Left ventricle myocardium inferior (tissue), 1 donor: ENCODE results near the gene EGF. TPM values are rescaled to one million over a fixed set of nuclear protein-coding genes. Genes with fewer than 3 reads are reported as not detected.

ENCODE experiments used
- DNase-seq: peaks from one replicate; pipeline ENCODE4 v3.0.0-alpha.2; 2020
- H3K27ac ChIP-seq: fragments of 200-600 bp; replicated peaks from 2 replicates; pipeline ENCODE4 v1.8.0; 2021
- H3K27me3 ChIP-seq: fragments of 200-600 bp; 2 replicates; pipeline ENCODE4 v1.8.0; 2021; ENCODE audit warnings: low read depth
- H3K36me3 ChIP-seq: fragments of 200-600 bp; 2 replicates; pipeline ENCODE4 v1.8.0; 2021
- H3K4me1 ChIP-seq: fragments of 200-600 bp; 2 replicates; pipeline ENCODE4 v1.8.0; 2021
- H3K4me3 ChIP-seq: fragments of 200-600 bp; 2 replicates; pipeline ENCODE4 v1.8.0; 2021; ENCODE audit warnings: mild to moderate bottlenecking, moderate library complexity
- H3K9me3 ChIP-seq: fragments of 200-600 bp; replicated peaks from 2 replicates; pipeline ENCODE4 v1.8.0; 2021
- CTCF ChIP-seq: fragments of 200-600 bp; IDR thresholded peaks from 2 replicates; pipeline ENCODE4 v1.8.0; 2021; ENCODE audit warnings: antibody characterized with exemption, mild to moderate bottlenecking, borderline replicate concordance
- intact Hi-C: fragments of 100-400 bp; cut with micrococcal nuclease; formaldehyde crosslinking; loops from one replicate; pipeline ENCODE4 v1.11.0; 2022
- long read RNA-seq: library from polyadenylated mRNA; unstranded; transcript quantifications from one replicate; pipeline ENCODE4 v2.0.0, GENCODE V29; 2021
- total RNA-seq: library from RNA; stranded (reverse); fragmentation: NEBNext Ultra II Directional; extraction: Animal tissue kit (Norgen Biotek cat#: 25700); gene quantifications from one replicate; pipeline ENCODE4 v1.2.1, GENCODE V29; 2021
- donor health status: DM: no; HTN: yes; CAD: no; lungs with severe emphysema.

The EGF gene
- total RNA-seq, result 13.0 TPM
- long read RNA-seq, result 0 reads

- Histone ChIP-seq H3K27me3 (no peaks in the 10 kb centered on the region), H3K4me1 (peaks cover 17% of the 10 kb centered on the region), H3K4me3 (peak within 1 kb of the TSS; percentile 62), H3K9me3 (no peaks in the 10 kb centered on the region), H3K27ac (peak within 1 kb of the TSS; percentile 77), H3K36me3 (no peaks in the 10 kb centered on the region)
- TF ChIP-seq CTCF, result no peak
- intact Hi-C loops, result no loop called here
- no peak for DNase-seq
These were observed at the start of gene EGF for GRCh38 chr4:109912706-109913595. TSS of gene EGF (plus strand) at chr4:109912883. CDS start at chr4:109913336, 453 bp downstream.

GRCh38 chr4:109864134-109864533, 48.5 kb upstream of the EGF start:
- DNase-seq, result no peak
- no peak for TF ChIP-seq CTCF
- H3K9me3 ChIP-seq, result peaks cover 24% of the 10 kb centered on the region
- intact Hi-C loops, result no loop called here
- H3K4me3 ChIP-seq, result no peak overlapping the region
- no peaks in the 10 kb centered on the region for H3K36me3 ChIP-seq
- H3K27ac ChIP-seq, result no peak overlapping the region
- H3K4me1 ChIP-seq, result no peaks in the 10 kb centered on the region
- no peaks in the 10 kb centered on the region for H3K27me3 ChIP-seq

DNA sequence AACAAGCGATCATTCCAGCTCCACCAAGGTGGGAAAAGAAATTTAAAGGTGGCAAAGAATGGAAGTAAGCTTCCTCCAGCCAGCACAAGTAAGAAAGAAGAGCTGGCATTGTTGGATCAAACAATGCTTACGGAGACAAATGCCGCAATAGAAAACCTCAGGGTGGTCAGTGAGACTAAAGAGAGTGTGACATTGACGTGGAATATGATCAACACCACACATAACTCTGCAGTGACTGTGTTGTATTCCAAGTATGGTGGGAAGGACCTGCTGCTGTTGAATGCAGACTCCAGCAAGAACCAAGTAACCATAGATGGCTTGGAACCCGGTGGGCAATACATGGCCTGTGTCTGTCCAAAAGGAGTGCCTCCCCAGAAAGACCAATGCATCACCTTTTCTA, 42.6 kb upstream of the EGF start:
- Histone ChIP-seq H3K36me3 (no peaks in the 10 kb centered on the region), H3K9me3 (no peaks in the 10 kb centered on the region), H3K27ac (no peak overlapping the region), H3K4me1 (no peaks in the 10 kb centered on the region), H3K4me3 (no peak overlapping the region), H3K27me3 (no peaks in the 10 kb centered on the region)
- DNase-seq, result no peak
- TF ChIP-seq CTCF, result no peak
- intact Hi-C loops, result no loop called here

DNA sequence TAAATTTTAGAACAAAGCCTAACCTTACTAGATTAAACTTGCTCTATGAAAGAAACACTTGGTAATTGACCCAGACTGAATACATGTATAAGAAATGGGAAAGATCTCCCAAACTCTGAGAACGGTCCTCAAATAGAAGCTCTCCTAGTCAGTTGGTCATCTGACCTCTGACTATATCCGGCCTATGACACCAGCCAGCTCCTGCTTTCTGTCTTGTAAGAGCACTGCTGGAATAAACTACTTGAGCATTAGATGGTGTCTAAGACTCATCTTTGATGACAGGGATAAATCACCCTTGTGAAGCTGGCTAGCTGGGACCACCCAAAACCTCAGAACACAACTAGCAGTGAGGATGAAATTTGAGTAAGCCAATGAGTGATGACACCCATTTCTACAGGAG, 40.6 kb upstream of the EGF start:
- no peak for DNase-seq
- H3K9me3 ChIP-seq, result no peaks in the 10 kb centered on the region
- TF ChIP-seq CTCF, result no peak
- H3K4me1 ChIP-seq, result no peaks in the 10 kb centered on the region
- no peaks in the 10 kb centered on the region for H3K27me3 ChIP-seq
- intact Hi-C loops, result no loop called here
- no peaks in the 10 kb centered on the region for H3K36me3 ChIP-seq
- H3K27ac ChIP-seq, result no peak overlapping the region
- H3K4me3 ChIP-seq, result no peak overlapping the region

- no peak for DNase-seq
- TF ChIP-seq CTCF, result no peak
- intact Hi-C loops, result no loop called here
These were observed 39.6 kb upstream of the EGF start for GRCh38 chr4:109872950-109873656.

More at GRCh38 chr4:109872950-109873656, 39.6 kb upstream of the EGF start:
- Histone ChIP-seq H3K4me3 (no peak overlapping the region), H3K27ac (no peak overlapping the region), H3K27me3 (no peaks in the 10 kb centered on the region), H3K9me3 (no peaks in the 10 kb centered on the region), H3K4me1 (no peaks in the 10 kb centered on the region), H3K36me3 (no peaks in the 10 kb centered on the region)
